MM.1S (cell line): ENCODE data around the gene HSD17B4.

Source experiments
- DNase-seq: peaks from one replicate; pipeline ENCODE4 v3.0.0-alpha.2; 2015
- H2AFZ ChIP-seq: fragments of 300-600 bp; sonication (generic); 2 replicates; pipeline ENCODE4 v1.6.0; 2016; ENCODE audit warnings: antibody characterized with exemption, low read length
- H3F3A ChIP-seq: fragments of 300-600 bp; sonication (generic); 2 replicates; pipeline ENCODE4 v1.6.1; 2016; ENCODE audit warnings: mild to moderate bottlenecking, antibody characterized with exemption, low read length, moderate library complexity, mixed read lengths; ENCODE audit not compliant: insufficient read depth
- H3K27ac ChIP-seq: fragments of 300-600 bp; sonication (generic); 2 replicates; pipeline ENCODE4 v1.5.1; 2016; ENCODE audit warnings: mild to moderate bottlenecking, low read length
- H3K27me3 ChIP-seq: fragments of 300-600 bp; sonication (generic); replicated peaks from 2 replicates; pipeline ENCODE4 v1.6.0; 2016; ENCODE audit warnings: low read length; ENCODE audit not compliant: insufficient read depth
- H3K36me3 ChIP-seq: fragments of 300-600 bp; sonication (generic); replicated peaks from 2 replicates; pipeline ENCODE4 v1.6.1; 2016; ENCODE audit warnings: mild to moderate bottlenecking, low read length, mixed read lengths; ENCODE audit not compliant: insufficient read depth
- H3K4me1 ChIP-seq: fragments of 300-600 bp; sonication (generic); 2 replicates; pipeline ENCODE4 v1.6.1; 2016; ENCODE audit warnings: low read length, mixed read lengths
- H3K4me2 ChIP-seq: fragments of 300-600 bp; sonication (generic); 2 replicates; pipeline ENCODE4 v1.6.0; 2016; ENCODE audit warnings: low read depth, low read length
- H3K4me3 ChIP-seq: fragments of 300-600 bp; sonication (generic); 2 replicates; pipeline ENCODE4 v1.5.1; 2016; ENCODE audit warnings: low read length, mixed read lengths
- H3K79me2 ChIP-seq: fragments of 300-600 bp; sonication (generic); 2 replicates; pipeline ENCODE4 v1.6.1; 2016; ENCODE audit warnings: mixed run types, low read length, mixed read lengths
- H3K9ac ChIP-seq: fragments of 300-600 bp; sonication (generic); 2 replicates; pipeline ENCODE4 v1.6.1; 2016; ENCODE audit warnings: low read length, mixed read lengths
- H3K9me2 ChIP-seq: fragments of 300-600 bp; sonication (generic); replicated peaks from 2 replicates; pipeline ENCODE4 v1.6.1; 2016; ENCODE audit warnings: mild to moderate bottlenecking, low read length, mixed read lengths; ENCODE audit not compliant: insufficient read depth
- H3K9me3 ChIP-seq: fragments of 300-600 bp; sonication (generic); replicated peaks from 2 replicates; pipeline ENCODE4 v1.6.1; 2016; ENCODE audit warnings: mild to moderate bottlenecking, low read length, mixed read lengths; ENCODE audit not compliant: insufficient read depth
- H4K20me1 ChIP-seq: fragments of 300-600 bp; sonication (generic); 2 replicates; pipeline ENCODE4 v1.6.1; 2016; ENCODE audit warnings: mild to moderate bottlenecking, low read length, moderate library complexity, mixed read lengths; ENCODE audit not compliant: insufficient read depth
- CTCF ChIP-seq: fragments of 300-600 bp; sonication (generic); IDR thresholded peaks from 2 replicates; pipeline ENCODE4 v1.5.1; 2016; ENCODE audit warnings: antibody characterized with exemption, low read length, mixed read lengths
- EZH2 ChIP-seq: fragments of 300-600 bp; sonication (generic); optimal IDR thresholded peaks from 2 replicates; pipeline ENCODE3; 2017; ENCODE audit warnings: low read depth, mild to moderate bottlenecking, antibody characterized with exemption, low read length, mixed read lengths
- EZH2phosphoT487 ChIP-seq: fragments of 300-600 bp; sonication (generic); IDR thresholded peaks from 2 replicates; pipeline ENCODE4 v1.6.1; 2018; ENCODE audit warnings: antibody characterized with exemption, low read length

HSD17B4 gene

GRCh38 chr5:119417891-119418605 lies 34.2 kb upstream of the HSD17B4 start:
- no peaks in the 10 kb centered on the region for H4K20me1 ChIP-seq
- no peak overlapping the region for H3K4me2 ChIP-seq
- no peaks in the 10 kb centered on the region for H3K27me3 ChIP-seq
- H3K36me3 ChIP-seq, result no peaks in the 10 kb centered on the region
- no peaks in the 10 kb centered on the region for H3K9me3 ChIP-seq
- no peak overlapping the region for H3K9ac ChIP-seq
- no peak for DNase-seq
- H3K4me1 ChIP-seq, result no peaks in the 10 kb centered on the region
- no peak overlapping the region for H3K27ac ChIP-seq
- TF ChIP-seq EZH2phosphoT487 (no peak), CTCF (no peak), EZH2 (no peak)
- H3F3A ChIP-seq, result no peaks in the 10 kb centered on the region
- H3K4me3 ChIP-seq, result no peak overlapping the region
- H2AFZ ChIP-seq, result no peak overlapping the region
- H3K9me2 ChIP-seq, result no peaks in the 10 kb centered on the region
- no peaks in the 10 kb centered on the region for H3K79me2 ChIP-seq

GRCh38 chr5:119418606-119419100 lies 33.6 kb upstream of the HSD17B4 start:
- Histone ChIP-seq H3K27ac (no peak overlapping the region), H3K9me2 (no peaks in the 10 kb centered on the region), H4K20me1 (no peaks in the 10 kb centered on the region), H3K4me1 (no peaks in the 10 kb centered on the region), H3K36me3 (no peaks in the 10 kb centered on the region), H3K4me2 (no peak overlapping the region), H3F3A (no peaks in the 10 kb centered on the region), H3K27me3 (no peaks in the 10 kb centered on the region), H3K4me3 (no peak overlapping the region), H3K9me3 (no peaks in the 10 kb centered on the region), H2AFZ (no peak overlapping the region), H3K9ac (no peak overlapping the region), H3K79me2 (no peaks in the 10 kb centered on the region)
- TF ChIP-seq EZH2phosphoT487 (no peak), EZH2 (no peak), CTCF (no peak)
- no peak for DNase-seq

DNA sequence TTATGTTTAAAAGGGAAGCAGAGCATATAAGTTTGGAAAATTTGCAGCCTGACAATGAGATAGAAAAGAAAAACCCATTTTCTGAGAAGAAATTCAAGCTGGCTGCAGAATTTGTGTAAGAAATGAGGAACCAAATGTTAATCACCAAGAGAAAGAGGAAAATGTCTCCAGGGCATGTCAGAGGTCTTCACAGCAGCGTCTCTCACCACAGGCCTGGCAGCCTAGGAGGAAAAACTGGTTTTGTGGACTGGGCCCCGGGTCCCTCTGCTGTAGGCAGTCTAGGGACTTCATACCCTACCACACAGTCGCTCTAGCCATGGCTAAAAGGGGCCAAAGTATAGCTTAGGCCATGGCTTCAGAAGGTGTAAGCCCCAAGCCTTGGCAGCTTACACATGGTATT lies 32.1 kb upstream of the HSD17B4 start:
- H3K36me3 ChIP-seq, result no peaks in the 10 kb centered on the region
- no peak overlapping the region for H3K27ac ChIP-seq
- no peak overlapping the region for H3K4me3 ChIP-seq
- no peaks in the 10 kb centered on the region for H3K4me1 ChIP-seq
- H3K4me2 ChIP-seq, result no peak overlapping the region
- no peaks in the 10 kb centered on the region for H3F3A ChIP-seq
- no peak overlapping the region for H2AFZ ChIP-seq
- H3K9ac ChIP-seq, result no peak overlapping the region
- no peak for DNase-seq
- no peaks in the 10 kb centered on the region for H4K20me1 ChIP-seq
- H3K79me2 ChIP-seq, result no peaks in the 10 kb centered on the region
- H3K27me3 ChIP-seq, result no peaks in the 10 kb centered on the region
- H3K9me2 ChIP-seq, result no peaks in the 10 kb centered on the region
- no peaks in the 10 kb centered on the region for H3K9me3 ChIP-seq
- TF ChIP-seq EZH2phosphoT487 (no peak), EZH2 (no peak), CTCF (no peak)
